Tibial artery (tissue), 4 donors: ENCODE measurements around the gene AVPI1.

Experiments
- DNase-seq, 2 donors: peaks; one replicate each; pipeline ENCODE4 v3.0.0-alpha.2; 2019
- H3K27ac ChIP-seq, 2 donors: fragments of 200-600 bp; sonication (generic) in 1 of 2; 1 replicate in 1 of 2; 2 replicates in 1 of 2; pipeline ENCODE4 v1.5.1; 2018 to 2019; ENCODE audit warnings: mild to moderate bottlenecking in 1 of 2
- H3K27me3 ChIP-seq, 2 donors: fragments of 200-600 bp; sonication (generic) in 1 of 2; one replicate each; pipeline versions ENCODE4 v1.5.1 to v1.6.0; 2016 to 2019
- H3K36me3 ChIP-seq, 3 donors: fragments of 200-600 bp; sonication (generic) in 2 of 3; one replicate each; pipeline ENCODE4 v1.5.1; 2016 to 2019; ENCODE audit warnings: mild to moderate bottlenecking in 2 of 3
- H3K4me1 ChIP-seq, 4 donors: fragments of 200-600 bp; sonication (generic) in 2 of 4; 1 replicate in 3 of 4; 2 replicates in 1 of 4; pipeline ENCODE4 v1.5.1; 2016 to 2019
- H3K4me3 ChIP-seq, 2 donors: fragments of 200-600 bp; sonication (generic) in 1 of 2; 1 replicate in 1 of 2; 2 replicates in 1 of 2; pipeline ENCODE4 v1.5.1; 2018 to 2019; ENCODE audit warnings: mild to moderate bottlenecking in 2 of 2
- H3K9me3 ChIP-seq, 3 donors: fragments of 200-600 bp; sonication (generic) in 1 of 3; one replicate each; pipeline ENCODE4 v1.5.1; 2016 to 2019
- intact Hi-C: fragments of 100-400 bp; cut with DNase I; formaldehyde crosslinking; loops from one replicate; pipeline ENCODE4 v1.15.0; 2023; ENCODE audit warnings: low total_unique reads
- TF ChIP-seq, protein P1 (sequence below), 2 experiments: fragments of 200-600 bp in 1 of 2; fragments of 450-650 bp in 1 of 2; IDR thresholded peaks; one replicate each; pipeline ENCODE4 v1.5.1; 2017 to 2019; ENCODE audit warnings: antibody characterized with exemption in 2 of 2, mild to moderate bottlenecking in 1 of 2, moderate library complexity in 1 of 2

AVPI1 gene

GRCh38 chr10:97711640-97712572 lies 24.9 kb upstream of the AVPI1 start:
- no peaks in the 10 kb centered on the region for H3K27me3 ChIP-seq
- intact Hi-C loops: no loop called here
- TF ChIP-seq, protein P1, sequence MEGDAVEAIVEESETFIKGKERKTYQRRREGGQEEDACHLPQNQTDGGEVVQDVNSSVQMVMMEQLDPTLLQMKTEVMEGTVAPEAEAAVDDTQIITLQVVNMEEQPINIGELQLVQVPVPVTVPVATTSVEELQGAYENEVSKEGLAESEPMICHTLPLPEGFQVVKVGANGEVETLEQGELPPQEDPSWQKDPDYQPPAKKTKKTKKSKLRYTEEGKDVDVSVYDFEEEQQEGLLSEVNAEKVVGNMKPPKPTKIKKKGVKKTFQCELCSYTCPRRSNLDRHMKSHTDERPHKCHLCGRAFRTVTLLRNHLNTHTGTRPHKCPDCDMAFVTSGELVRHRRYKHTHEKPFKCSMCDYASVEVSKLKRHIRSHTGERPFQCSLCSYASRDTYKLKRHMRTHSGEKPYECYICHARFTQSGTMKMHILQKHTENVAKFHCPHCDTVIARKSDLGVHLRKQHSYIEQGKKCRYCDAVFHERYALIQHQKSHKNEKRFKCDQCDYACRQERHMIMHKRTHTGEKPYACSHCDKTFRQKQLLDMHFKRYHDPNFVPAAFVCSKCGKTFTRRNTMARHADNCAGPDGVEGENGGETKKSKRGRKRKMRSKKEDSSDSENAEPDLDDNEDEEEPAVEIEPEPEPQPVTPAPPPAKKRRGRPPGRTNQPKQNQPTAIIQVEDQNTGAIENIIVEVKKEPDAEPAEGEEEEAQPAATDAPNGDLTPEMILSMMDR (IDR thresholded peaks at IDR 0.05): no peak
- no peak overlapping the region for H3K4me3 ChIP-seq
- no peaks in the 10 kb centered on the region for H3K9me3 ChIP-seq
- peak overlapping the region; percentile 96 to 99 for H3K27ac ChIP-seq
- no peak for DNase-seq
- H3K36me3 ChIP-seq: peaks cover 0 to 1% (median under 1%) of the 10 kb centered on the region in 3 donors
- peaks cover 4 to 83% (median 65%) of the 10 kb centered on the region in 4 donors for H3K4me1 ChIP-seq

DNA sequence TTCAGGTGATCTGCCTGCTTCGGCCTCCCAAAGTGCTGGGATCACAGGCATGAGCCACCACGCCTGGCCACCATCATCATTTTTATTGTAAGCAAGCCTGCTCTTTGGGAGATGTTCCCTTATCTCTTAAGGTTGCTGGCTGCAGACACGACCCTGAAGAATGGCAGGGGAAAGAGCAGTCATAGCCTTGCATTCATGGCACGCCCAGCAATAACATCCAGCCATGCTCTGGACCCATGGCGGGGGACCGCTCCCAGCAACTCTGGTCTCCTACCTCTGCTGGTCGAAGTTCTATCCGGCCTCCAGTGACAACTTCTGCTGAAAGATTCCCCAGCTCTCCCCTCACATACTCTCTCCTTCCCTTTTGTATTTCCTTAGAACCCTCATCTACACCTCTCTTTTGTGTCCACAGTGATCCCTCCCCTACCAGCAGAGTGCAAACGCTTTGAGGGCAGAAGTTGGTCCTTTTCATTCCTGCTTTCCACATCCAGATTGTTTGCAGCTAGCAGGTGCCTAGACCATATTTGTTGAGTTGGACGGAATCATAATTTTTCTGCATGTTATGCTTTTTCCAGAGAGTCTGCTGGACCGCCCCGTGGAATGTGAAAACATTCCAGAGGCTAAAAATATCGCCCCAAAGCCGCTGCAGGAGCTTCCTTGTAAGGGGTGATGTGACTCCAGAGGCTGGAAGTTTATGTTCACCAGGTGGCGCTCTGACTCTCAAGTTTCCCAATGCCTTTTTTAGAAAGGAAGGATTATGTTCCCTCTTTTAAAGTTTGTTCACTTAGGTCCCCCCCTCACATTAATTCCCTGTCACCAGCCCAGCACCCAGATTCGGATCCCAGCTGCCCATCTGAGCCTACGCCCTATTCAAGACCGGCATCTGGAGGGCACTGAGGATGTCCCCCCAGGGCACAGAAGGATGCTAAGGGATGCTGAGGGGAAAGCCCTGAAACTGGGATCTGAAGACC lies 22.2 kb upstream of the AVPI1 start:
- Histone ChIP-seq H3K9me3 (no peaks in the 10 kb centered on the region), H3K4me3 (no peak overlapping the region), H3K4me1 (peaks cover 4 to 68% (median 47%) of the 10 kb centered on the region in 4 donors), H3K27ac (peak overlapping the region; percentile 58 to 99), H3K27me3 (no peaks in the 10 kb centered on the region), H3K36me3 (no peaks in the 10 kb centered on the region)
- peak; percentile 86 to 94 for DNase-seq
- intact Hi-C loops: no loop called here
- TF ChIP-seq, protein P1 (IDR thresholded peaks at IDR 0.05): peak; percentile 62 to 64

- Histone ChIP-seq H3K4me1 (peaks cover 4 to 66% (median 47%) of the 10 kb centered on the region in 4 donors), H3K27ac (peak overlapping the region; percentile 58 to 65), H3K27me3 (no peaks in the 10 kb centered on the region), H3K9me3 (no peaks in the 10 kb centered on the region), H3K36me3 (no peaks in the 10 kb centered on the region), H3K4me3 (no peak overlapping the region)
- no peak for DNase-seq
- TF ChIP-seq, protein P1 (IDR thresholded peaks at IDR 0.05): no peak
- intact Hi-C loops: no loop called here
These were observed 21.1 kb upstream of the AVPI1 start for GRCh38 chr10:97708167-97708566.

DNA sequence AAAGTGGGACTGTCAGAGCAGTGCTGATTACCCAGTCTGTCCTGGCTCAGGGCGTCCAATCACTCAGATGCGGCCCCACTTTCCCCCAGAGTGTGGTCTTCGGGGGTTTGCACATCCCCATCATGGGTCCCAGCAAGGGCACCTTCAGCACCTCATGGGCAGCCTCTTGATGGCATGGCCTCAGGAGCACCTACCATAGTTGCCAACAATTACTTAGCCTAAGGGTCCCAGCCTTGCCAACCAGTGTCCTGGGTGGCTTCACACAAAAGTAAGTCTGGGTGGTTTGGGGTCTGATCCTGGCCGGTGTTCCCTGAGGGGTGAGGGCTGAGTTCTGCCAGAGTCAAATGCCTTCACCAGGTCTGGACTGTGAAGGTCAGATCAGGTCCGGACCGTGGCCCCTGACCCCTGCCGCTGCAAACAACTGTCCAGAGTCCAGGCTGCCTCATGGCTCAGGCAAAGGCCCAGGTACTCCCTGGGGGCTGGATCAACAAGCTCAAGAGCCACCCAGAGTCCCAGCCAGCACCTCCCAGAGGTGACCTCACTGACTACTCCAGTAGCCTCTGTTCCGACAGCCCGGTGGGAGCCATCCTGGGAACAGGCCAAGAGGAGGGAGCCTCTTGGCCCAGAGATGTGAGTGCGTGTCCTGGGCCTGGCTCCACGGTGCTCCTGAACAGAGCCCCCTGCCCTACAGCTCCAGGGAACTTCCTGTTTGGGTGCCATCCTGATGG lies 20.3 kb upstream of the AVPI1 start:
- intact Hi-C loops: no loop called here
- Histone ChIP-seq H3K4me1 (peaks cover 4 to 57% (median 39%) of the 10 kb centered on the region in 4 donors), H3K36me3 (no peaks in the 10 kb centered on the region), H3K4me3 (no peak overlapping the region), H3K9me3 (no peaks in the 10 kb centered on the region), H3K27ac (peak overlapping the region; percentile 58 to 65), H3K27me3 (no peaks in the 10 kb centered on the region)
- TF ChIP-seq, protein P1 (IDR thresholded peaks at IDR 0.05): no peak
- peak in 1 of 2 donors; percentile 67 for DNase-seq
